AG09319 (cell line): ENCODE results near the gene PCDHGA1.
A peak's percentile ranks its signal among the peaks of the same experiment; 100 is the strongest.

Experiments
- DNase-seq: peaks from one replicate; pipeline ENCODE4 v3.0.0-alpha.2; 2010; ENCODE audit warnings: low read depth; ENCODE audit errors: extremely low read depth
- TF ChIP-seq, protein P1 (sequence below): IDR thresholded peaks from 2 replicates; pipeline ENCODE4 v1.5.1; 2011; ENCODE audit warnings: low read depth, mild to moderate bottlenecking, inconsistent platforms, low read length, moderate library complexity

Gene PCDHGA1

DNA sequence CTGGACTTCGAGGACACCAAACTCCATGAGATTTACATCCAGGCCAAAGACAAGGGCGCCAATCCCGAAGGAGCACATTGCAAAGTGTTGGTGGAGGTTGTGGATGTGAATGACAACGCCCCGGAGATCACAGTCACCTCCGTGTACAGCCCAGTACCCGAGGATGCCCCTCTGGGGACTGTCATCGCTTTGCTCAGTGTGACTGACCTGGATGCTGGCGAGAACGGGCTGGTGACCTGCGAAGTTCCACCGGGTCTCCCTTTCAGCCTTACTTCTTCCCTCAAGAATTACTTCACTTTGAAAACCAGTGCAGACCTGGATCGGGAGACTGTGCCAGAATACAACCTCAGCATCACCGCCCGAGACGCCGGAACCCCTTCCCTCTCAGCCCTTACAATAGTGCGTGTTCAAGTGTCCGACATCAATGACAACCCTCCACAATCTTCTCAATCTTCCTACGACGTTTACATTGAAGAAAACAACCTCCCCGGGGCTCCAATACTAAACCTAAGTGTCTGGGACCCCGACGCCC, 146.8 kb downstream of the PCDHGA1 start:
- DNase-seq: no peak
- TF ChIP-seq, protein P1, sequence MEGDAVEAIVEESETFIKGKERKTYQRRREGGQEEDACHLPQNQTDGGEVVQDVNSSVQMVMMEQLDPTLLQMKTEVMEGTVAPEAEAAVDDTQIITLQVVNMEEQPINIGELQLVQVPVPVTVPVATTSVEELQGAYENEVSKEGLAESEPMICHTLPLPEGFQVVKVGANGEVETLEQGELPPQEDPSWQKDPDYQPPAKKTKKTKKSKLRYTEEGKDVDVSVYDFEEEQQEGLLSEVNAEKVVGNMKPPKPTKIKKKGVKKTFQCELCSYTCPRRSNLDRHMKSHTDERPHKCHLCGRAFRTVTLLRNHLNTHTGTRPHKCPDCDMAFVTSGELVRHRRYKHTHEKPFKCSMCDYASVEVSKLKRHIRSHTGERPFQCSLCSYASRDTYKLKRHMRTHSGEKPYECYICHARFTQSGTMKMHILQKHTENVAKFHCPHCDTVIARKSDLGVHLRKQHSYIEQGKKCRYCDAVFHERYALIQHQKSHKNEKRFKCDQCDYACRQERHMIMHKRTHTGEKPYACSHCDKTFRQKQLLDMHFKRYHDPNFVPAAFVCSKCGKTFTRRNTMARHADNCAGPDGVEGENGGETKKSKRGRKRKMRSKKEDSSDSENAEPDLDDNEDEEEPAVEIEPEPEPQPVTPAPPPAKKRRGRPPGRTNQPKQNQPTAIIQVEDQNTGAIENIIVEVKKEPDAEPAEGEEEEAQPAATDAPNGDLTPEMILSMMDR: no peak

DNA sequence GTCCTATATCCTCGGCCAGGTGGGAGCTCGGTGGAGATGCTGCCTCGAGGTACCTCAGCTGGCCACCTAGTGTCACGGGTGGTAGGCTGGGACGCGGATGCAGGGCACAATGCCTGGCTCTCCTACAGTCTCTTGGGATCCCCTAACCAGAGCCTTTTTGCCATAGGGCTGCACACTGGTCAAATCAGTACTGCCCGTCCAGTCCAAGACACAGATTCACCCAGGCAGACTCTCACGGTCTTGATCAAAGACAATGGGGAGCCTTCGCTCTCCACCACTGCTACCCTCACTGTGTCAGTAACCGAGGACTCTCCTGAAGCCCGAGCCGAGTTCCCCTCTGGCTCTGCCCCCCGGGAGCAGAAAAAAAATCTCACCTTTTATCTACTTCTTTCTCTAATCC, 147.5 kb downstream of the PCDHGA1 start:
- no peak for DNase-seq
- TF ChIP-seq, protein P1: no peak

DNA sequence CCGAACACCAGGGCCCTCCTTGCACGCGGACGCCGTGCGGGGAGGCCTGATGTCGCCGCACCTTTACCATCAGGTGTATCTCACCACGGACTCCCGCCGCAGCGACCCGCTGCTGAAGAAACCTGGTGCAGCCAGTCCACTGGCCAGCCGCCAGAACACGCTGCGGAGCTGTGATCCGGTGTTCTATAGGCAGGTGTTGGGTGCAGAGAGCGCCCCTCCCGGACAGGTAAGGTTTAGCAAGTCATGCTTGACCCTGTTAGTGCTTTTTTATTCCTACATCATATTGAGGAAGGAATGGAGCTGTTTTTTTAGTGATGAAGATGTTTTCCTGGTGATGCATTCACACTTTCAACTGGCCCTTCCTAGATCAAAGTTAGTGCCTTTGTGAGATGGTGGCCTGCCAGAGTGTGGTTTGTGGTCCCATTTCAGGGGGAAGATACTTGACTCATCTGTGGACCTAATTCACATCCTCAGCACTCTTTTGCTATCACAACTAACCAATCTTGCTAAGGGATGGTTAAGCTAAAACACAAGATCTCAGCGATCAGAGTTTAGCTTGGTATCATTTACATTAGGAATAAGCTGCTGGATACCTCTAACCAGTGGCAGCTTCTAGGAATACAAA, 148.1 kb downstream of the PCDHGA1 start:
- TF ChIP-seq, protein P1: peak; percentile 29
- no peak for DNase-seq

DNA sequence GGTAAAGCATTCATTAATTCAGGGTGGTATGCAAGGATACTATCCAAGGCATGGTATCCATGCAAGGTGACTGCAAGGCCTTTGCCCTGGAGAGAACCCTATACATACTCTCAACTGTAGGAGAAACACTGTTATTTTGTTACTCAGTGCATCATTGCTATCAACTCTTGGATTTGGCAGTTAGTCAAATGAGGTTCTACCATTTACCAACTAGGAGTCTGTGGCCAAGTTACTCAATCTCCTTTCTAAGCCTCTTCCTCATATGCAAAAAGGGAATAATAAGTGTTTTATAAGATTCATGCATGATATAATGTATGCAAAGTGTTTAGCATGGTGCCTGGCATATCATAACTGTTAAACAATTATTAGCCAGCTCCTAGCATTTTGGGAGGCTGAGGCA, 149.5 kb downstream of the PCDHGA1 start:
- no peak for DNase-seq
- TF ChIP-seq, protein P1: no peak

DNA sequence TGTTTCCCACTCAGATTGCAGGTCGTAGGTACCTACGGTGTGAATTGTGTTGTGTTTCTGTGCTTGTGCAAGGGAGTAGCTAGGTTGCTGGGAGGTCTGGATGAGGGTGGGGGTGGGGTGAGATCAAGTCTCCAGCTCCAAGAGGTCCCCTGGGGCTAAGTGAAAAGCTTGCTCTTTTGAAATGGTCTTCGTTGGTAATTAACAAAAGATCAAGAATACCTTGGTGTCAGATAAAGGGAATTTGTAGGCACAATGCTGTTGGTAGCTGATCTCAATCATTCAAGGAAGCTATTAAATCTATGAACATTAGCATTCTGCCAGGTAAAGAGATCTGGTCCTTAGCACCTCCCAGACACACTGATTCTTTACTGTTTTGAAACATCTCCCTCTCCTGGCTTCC, 153.6 kb downstream of the PCDHGA1 start:
- DNase-seq: no peak
- TF ChIP-seq, protein P1: no peak

DNA sequence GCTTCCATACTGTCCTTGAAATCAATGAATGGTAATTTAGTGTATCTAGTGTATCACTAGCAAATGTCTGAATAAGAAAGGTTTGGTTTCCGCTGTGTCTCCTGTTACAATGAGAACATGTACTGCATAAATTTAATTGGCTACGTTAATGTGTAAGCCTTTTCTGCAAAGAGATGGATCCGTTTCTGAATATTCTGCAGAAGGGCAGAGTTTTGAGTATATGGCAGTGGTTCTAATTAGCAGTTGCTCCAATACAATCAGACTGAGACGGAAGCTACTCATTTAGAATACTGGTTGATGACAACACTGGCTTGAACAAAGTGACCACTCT, 154.0 kb downstream of the PCDHGA1 start:
- no peak for DNase-seq

DNA sequence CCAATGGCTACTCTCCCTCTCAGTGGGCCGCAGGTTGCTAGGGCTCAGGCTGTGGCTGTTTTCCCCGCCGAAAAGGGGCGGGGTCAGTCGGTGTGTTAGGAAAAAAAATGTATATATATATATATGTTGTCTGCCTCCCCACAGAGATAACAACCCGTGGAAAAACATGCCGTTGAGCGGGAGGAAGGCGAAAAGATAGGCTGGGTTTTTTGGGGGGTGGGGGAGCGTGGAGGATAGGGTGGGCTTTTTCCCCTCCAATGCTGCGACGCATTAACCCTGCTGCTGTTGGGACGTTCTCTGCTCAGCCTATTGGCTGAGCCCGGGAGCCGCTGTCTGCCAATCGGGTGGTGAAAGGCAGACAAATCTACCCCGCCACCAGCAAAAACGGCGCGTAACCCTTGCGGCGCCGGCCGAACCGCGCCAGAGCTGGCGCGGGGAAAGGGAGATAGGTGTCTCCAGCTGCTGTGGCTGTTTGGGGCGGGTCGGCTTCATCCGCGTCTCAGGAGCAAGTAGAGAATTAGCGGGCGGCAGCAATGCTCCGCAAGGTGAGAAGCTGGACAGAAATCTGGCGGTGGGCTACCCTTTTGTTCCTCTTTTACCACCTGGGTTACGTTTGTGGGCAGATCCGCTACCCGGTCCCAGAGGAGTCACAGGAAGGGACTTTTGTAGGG, 154.5 kb downstream of the PCDHGA1 start, which contains the start of gene PCDHGC4:
Gene PCDHGC4, plus strand, starts transcription at position 390 of the 671 bp plus-strand sequence. Its CDS starts 144 bp downstream, at position 534.
- no peak for DNase-seq

More for the DNA sequence above, 154.0 kb downstream of the PCDHGA1 start:
- TF ChIP-seq, protein P1: no peak

More for the DNA sequence above, 154.5 kb downstream of the PCDHGA1 start, which contains the start of gene PCDHGC4:
- TF ChIP-seq, protein P1: no peak
